RWPE1 (cell line): ENCODE data around the gene ESF1.

ENCODE experiments used
- CTCF ChIA-PET: fragments of 350-600 bp; sonication (Branson Sonifier 250); formaldehyde crosslinking; extraction: SDS; loops from one replicate; lab custom pipeline; 2021; lab: Yijun Ruan, JAX
- POLR2A ChIA-PET: fragments of 400-600 bp; formaldehyde crosslinking; extraction: SDS; loops from one replicate; lab custom pipeline; 2020; ENCODE audit warnings: antibody characterized with exemption; ENCODE audit not compliant: low non-redundant PET; lab: Yijun Ruan, JAX
- DNase-seq: peaks from one replicate; pipeline ENCODE4 v3.0.0; 2012; ENCODE audit warnings: low spot score
- H3K27ac ChIP-seq: fragments of 450-650 bp; 2 replicates; pipeline ENCODE4 v1.5.1; 2017
- TF ChIP-seq, protein P1 (sequence below): fragments of 450-650 bp; conservative IDR thresholded peaks from 2 replicates; pipeline ENCODE4 v1.5.1; 2017; ENCODE audit warnings: low read depth, mild to moderate bottlenecking

Gene ESF1

DNA sequence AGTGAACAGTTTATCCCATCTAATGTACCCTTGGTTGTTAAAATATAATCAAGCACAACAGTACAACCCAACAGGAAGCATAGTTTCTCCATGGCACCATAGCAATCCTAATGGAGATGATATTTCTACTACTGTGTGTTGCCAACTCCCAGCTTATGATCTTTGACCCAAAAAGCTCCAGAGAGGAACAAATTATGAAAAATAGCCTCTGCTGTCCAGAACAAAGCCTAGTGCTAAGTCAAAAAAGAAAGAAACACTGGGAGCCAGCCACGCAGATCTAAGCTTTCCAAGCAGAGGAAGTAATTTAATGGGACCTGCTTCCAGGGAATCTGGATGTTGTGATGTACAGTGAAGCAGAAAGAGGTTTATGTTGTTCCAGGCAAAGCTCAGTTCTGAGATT, 93.8 kb downstream of the ESF1 start:
- CTCF ChIA-PET = no interaction called here
- no peak overlapping the region for H3K27ac ChIP-seq
- DNase-seq = no peak
- TF ChIP-seq, protein P1, sequence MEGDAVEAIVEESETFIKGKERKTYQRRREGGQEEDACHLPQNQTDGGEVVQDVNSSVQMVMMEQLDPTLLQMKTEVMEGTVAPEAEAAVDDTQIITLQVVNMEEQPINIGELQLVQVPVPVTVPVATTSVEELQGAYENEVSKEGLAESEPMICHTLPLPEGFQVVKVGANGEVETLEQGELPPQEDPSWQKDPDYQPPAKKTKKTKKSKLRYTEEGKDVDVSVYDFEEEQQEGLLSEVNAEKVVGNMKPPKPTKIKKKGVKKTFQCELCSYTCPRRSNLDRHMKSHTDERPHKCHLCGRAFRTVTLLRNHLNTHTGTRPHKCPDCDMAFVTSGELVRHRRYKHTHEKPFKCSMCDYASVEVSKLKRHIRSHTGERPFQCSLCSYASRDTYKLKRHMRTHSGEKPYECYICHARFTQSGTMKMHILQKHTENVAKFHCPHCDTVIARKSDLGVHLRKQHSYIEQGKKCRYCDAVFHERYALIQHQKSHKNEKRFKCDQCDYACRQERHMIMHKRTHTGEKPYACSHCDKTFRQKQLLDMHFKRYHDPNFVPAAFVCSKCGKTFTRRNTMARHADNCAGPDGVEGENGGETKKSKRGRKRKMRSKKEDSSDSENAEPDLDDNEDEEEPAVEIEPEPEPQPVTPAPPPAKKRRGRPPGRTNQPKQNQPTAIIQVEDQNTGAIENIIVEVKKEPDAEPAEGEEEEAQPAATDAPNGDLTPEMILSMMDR = no peak
- POLR2A ChIA-PET = no interaction called here

DNA sequence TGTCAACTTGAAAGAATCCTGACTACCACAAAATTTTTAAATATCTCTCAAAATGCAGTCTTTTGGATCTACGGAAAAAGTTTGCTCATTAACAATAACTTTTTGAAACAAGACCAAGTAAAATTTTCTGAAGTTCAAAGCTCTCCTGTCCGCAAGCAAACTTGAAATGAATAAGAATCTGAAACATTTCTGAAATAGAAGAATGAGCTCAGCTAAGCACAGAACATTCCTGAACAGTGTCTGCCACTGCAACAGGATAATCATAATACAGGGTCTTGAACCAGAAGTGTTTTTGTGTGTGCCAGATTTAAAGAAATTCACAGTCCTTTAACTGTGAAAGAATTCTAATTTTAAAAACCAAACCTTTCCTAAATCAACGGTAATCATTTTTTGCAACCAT, 96.9 kb downstream of the ESF1 start:
- TF ChIP-seq, protein P1 = no peak
- ChIA-PET CTCF (interaction anchor here (0.6 to 0.9 kb wide), 2 partner anchors 17 to 45 kb away, joined by 3 to 6 read pairs; no protein-coding TSS in a partner anchor), POLR2A (no interaction called here)
- DNase-seq = no peak
- no peak overlapping the region for H3K27ac ChIP-seq

DNA sequence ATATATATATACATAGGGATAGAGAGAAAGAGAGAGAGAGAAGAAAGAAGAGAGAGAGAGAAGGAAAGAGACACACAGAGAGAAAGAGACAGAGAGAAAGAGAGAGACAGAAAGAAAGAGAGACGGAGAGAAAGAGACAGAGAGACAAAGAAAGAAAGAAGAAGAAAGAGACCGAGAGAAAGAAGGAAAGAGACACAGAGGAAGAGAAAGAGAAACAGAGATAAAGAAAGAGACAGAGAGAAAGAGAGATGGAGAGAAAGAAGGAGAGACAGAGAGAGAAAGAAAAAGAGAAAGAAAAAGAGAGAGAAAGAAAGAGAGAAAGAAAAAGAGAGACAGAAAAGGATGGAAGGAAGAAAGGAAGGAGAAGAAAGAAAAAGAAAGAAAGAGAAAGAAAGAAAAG, 99.1 kb downstream of the ESF1 start:
- no peak for DNase-seq
- ChIA-PET POLR2A (no interaction called here), CTCF (interaction anchor here (0.7 kb wide), 1 partner anchor 1857 kb away, joined by 6 read pairs; no protein-coding TSS in a partner anchor)
- TF ChIP-seq, protein P1 = no peak
- H3K27ac ChIP-seq = no peak overlapping the region

DNA sequence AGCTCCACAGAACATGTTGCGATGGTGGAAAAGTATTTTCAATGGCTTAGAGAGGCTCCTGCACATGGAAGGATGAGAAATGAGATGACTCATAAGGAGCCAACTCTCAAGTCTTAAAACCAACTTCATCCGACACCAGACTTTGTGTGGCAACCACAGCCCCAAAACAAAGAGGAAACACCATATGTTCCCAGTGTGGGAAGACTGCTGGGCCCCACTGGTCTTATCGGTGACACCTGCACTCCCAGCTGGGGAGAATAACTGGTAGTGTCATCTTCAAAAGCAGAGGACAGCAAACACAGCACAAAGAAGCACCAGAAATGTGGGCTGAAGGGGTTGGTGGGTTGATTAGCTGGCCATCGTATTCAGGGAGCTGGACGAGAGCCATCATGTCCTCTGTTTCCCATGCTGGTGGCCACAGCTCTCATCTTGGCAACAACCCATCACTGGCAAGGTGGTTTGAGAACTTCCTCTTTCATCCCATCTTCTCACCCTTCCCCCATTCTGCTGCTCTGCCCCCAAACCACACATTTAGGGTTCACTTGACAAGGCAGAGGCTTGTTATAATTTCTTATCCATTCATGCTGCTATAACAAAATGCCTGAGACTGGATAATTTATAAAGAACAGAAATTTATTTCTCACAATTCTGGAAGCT, 100.0 kb downstream of the ESF1 start:
- TF ChIP-seq, protein P1 = no peak
- ChIA-PET POLR2A (no interaction called here), CTCF (no interaction called here)
- no peak overlapping the region for H3K27ac ChIP-seq
- DNase-seq = no peak

DNA sequence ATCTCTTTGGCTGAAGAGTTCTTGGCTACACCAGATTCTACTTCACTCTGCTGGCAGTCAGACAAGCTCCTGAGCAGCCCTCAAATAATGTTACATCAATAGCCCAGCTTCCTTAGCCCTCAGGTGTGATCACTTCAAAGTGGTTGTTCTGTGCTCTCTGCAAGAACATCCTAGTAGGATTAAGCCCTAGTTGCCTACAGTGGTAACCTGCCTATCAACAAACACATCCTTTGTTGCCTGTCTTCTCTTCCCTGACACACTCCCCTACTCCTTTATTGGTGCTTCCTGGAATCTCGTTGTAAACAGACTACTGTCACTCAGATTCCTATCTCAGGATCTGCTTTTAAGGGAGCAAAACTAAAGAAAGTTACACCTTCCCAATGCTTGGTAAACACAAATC, 100.9 kb downstream of the ESF1 start:
- POLR2A ChIA-PET = no interaction called here
- DNase-seq = no peak
- TF ChIP-seq, protein P1 = no peak
- no peak overlapping the region for H3K27ac ChIP-seq
- CTCF ChIA-PET = no interaction called here

DNA sequence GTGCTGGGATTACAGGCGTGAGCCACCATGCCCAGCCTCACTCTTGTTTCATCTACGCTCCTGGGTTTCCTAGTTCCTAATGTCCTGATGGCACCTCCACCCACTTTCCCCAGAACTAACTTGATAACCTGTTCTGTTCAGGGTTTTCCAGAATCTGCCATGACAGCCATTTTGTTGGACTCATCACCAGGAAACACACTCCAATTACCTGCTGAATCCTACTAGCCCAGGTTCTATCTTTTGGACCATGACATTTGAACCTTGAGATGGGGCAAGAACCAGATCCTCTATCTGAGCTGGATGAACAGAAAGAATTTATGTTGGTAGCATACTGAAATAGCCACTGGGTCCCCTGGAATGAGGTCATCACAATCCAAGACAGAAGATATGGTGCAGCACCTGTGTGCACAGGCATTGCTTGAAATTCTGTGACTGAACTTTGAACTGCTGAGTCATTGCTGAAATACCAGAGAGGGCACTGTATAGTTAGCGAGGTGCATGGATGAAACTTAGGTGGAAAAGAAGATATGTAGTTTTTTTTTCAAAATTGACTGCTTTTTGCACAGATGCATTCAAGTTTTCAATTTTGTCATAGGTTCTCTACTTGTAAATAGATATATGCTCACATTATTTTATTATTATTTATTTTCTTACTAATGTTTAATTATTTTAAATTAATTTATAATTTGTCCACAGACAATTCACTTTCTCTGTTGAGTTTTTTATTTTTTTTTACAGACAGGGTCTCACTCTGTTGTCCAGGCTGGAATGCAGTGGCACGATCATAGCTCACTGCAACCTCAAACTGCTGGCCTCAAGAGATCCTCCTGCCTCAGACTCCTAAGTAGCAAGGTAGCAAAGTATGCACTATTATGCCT, 103.2 kb downstream of the ESF1 start:
- ChIA-PET CTCF (interaction anchor here (0.5 kb wide), 1 partner anchor 217 kb away, joined by 3 read pairs; no protein-coding TSS in a partner anchor), POLR2A (no interaction called here)
- no peak overlapping the region for H3K27ac ChIP-seq
- DNase-seq = no peak
- TF ChIP-seq, protein P1 = no peak
